Raji (cell line): ENCODE data around the gene MX1.

Experiments used
- POLR2A ChIP-seq: IDR thresholded peaks from 2 replicates; pipeline ENCODE4 v1.6.1; 2011; ENCODE audit warnings: low read depth, low read length, control low read depth; ENCODE audit not compliant: insufficient read depth

The MX1 gene

GRCh38 chr21:41402231-41402630, 23.8 kb upstream of the MX1 start:
- TF ChIP-seq POLR2A: no peak

- TF ChIP-seq POLR2A: no peak
These were observed 23.2 kb upstream of the MX1 start for GRCh38 chr21:41402796-41403195.

GRCh38 chr21:41403331-41403730, 22.7 kb upstream of the MX1 start:
- no peak for TF ChIP-seq POLR2A

DNA sequence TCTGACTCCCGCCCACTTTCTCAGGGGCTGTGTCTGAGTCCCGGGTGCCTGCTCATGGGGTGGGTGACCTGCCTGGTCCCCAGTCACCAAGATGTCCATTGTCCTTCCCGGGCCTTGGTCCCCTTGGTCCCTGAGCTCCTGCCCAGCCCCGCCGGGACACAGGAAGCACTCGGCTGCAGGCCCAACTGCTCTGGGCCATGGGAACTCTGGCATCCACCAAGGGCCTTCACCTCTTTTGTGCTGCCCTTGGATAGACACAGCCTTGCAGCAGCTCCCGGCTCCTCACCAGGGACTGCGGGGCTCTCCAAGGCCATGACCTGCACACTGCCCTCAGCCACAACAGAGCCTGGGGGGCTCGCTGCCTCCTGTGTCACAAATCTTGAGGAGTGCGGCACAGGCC, 22.1 kb upstream of the MX1 start:
- no peak for TF ChIP-seq POLR2A

DNA sequence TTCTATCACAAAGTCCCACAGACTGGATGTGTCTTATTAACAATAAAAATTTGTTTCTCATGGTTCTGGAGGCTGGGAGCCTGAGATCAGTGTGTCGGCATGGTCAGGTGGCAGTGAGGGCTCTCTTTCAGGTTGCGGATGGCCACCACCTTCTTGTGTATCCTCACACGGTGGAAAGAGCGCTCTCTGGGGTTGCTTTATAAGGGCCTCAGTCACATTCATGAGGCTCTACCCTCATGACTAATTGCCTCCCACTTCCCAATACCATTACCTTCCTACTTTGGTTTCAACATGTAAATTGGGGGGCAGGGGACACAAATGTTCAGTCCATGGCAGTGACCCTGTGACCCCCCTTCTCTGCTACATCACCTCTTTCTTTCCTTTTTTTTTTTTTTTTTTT, 20.7 kb upstream of the MX1 start:
- no peak for TF ChIP-seq POLR2A

- no peak for TF ChIP-seq POLR2A
These were observed 19.7 kb upstream of the MX1 start for GRCh38 chr21:41406340-41406739.

GRCh38 chr21:41407541-41408460, 18.2 kb upstream of the MX1 start:
- TF ChIP-seq POLR2A: no peak

DNA sequence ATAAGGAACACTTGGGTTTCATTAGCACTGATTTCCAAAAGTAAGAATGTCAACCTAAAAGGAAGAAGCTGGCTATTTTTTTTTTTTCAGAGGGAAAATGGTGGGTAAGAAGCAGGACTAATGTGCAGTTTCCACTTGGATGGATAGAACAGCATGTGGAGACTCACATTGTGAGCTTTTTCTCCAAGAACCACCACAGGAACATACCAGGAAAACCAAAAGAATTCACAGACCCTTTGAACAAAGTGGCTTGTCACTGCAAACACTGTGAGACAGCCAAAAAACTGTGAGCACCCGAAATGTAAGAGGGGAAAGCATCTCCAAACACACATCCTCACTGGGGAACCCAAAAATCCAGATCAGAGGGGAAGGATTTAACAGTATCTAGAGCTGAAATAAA, 15.7 kb upstream of the MX1 start:
- no peak for TF ChIP-seq POLR2A

DNA sequence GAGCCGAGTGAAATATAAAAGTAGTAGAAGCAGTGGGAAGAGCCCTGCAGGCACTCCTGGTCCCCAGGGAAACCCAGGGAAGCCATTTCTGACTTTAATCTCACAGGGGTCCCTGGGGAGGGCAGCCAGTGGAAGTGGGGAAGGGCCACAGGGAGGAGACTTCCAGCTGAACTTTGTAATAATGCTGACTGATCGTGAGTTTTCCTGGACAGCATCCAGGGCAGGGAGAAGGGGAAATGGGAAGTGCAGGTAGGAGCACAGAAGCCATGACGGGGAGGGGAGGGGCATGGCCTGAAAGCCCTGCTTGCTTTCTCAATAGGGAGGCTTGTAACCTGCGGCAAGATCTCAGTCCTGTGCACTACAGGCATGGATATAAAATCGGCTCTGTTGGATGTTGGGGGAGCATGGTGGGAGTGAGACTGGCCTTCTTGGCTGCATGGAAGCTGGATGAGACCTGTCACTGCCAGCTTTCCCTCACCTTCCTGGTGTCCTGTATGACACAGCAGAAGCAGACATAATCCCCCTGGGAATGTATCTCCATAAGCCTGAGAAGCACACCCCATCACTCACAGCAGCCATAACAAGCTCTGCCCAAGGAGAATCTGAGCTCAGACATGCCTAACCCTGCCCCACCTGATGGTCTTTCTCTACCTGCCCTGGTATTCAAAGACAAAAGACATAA, 15.1 kb upstream of the MX1 start:
- TF ChIP-seq POLR2A: no peak

DNA sequence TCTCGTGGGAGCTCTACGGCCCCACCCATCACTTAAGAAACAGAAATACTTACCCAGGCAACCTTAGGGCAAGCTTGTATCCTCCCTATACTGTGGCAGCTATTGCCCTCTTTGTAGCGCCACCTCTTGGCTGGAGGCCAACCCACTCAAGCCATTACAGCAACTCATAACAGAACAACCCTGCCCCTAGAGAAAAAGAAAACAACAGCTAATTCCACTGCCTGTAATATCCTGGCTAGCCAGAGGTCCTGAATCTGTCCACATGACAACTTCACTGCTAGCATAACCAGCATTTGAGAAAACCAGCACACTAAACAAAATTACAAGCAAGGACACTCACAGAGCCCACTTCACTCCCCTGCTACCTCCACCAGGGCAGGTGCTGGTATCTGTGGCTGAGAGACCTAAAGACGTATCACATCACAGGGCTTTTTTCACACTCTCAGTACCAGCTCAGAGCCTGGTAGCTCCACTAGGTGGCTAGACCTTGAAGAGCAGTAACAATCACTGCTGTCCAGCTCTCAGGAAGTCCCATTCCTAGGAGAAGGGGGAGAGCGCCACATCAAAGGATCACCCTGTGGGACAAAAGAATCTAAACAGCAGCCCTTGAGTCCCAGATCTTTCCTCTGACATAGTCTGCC, 14.5 kb upstream of the MX1 start:
- TF ChIP-seq POLR2A: no peak

DNA sequence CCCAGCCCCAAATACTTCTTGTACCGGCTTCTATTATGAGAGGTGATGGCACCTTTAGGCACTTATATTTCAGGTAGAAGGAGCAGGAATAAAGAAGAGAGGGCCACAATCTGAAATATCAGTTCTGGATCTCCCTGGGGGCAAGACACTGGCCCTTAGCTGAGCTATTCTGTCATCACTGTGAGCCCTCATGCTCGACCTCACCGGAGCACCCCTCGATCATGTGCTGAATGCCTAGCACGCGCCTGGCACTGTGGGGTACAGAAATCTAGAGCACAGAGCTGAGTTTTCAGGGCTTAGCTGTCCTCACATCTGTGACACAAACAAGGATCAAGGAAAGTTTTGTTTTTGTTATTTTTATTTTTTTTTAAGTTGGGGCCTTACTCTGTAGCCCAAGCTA, 7.6 kb upstream of the MX1 start:
- no peak for TF ChIP-seq POLR2A

DNA sequence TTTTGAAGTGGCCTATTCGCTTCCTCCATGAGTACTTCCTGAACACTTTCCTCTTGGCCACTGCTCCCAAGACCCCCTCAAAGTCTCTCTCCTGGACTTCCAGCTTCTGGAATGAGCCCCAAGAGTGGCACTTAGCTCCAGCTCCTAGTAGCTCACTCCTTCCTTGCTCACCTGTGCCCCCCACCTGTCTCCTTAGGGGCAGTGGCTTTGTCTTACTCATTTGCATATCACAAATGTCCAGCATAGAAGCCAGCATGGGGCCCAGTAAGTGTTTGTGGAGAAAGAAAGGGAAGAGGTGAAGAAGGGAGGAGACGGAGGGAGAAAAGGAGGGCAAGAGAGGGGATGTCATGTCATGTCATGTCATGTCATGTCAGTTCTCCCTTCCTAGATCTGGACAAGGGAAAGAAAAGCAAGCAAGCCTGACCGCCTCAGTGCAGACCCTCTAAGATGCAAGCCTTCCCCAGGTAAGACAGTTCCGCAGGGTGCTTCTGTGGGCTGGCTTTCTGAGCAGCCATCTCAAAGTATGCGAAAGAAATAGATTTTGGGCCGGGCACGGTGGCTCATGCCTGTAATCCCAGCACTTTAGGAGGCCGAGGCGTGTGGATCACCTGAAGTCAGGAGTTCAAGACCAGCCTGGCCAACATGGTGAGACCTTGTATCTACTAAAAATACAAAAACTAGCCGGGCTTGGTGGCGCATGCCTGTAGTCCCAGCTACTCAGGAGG, 6.9 kb upstream of the MX1 start:
- TF ChIP-seq POLR2A: no peak

GRCh38 chr21:41419921-41420862, 5.8 kb upstream of the MX1 start:
- TF ChIP-seq POLR2A: no peak
